HL-60 (cell line): ENCODE data around the gene TRAP1.

ENCODE experiments used
- DNase-seq, 2 experiments: peaks; one replicate each; pipeline ENCODE4 v3.0.0-alpha.2; 2010 to 2020; ENCODE audit warnings: low read depth in 1 of 2, low spot score in 1 of 2
- H3K27ac ChIP-seq: fragments of 250-450 bp; sonication (Bioruptor Pico); replicated peaks from 2 replicates; pipeline ENCODE4 v1.5.1; 2020; ENCODE audit warnings: mild to moderate bottlenecking, moderate library complexity
- H3K27me3 ChIP-seq: fragments of 250-450 bp; sonication (Bioruptor Pico); 2 replicates; pipeline ENCODE4 v1.5.1; 2021; ENCODE audit warnings: mild to moderate bottlenecking, moderate library complexity; ENCODE audit not compliant: insufficient read depth, poor library complexity, severe bottlenecking
- H3K4me3 ChIP-seq: replicated peaks from 2 replicates; pipeline ENCODE4 v1.5.1; 2011; ENCODE audit warnings: mild to moderate bottlenecking, control low read depth, low read length; ENCODE audit not compliant: insufficient read depth
- GABPA ChIP-seq: IDR thresholded peaks from 2 replicates; pipeline ENCODE4 v1.6.1; 2012; ENCODE audit warnings: low read depth
- POLR2AphosphoS5 ChIP-seq: IDR thresholded peaks from 2 replicates; pipeline ENCODE4 v1.6.1; 2012; ENCODE audit warnings: low read depth
- REST ChIP-seq: IDR thresholded peaks from 2 replicates; pipeline ENCODE4 v1.6.1; 2012; ENCODE audit warnings: low read depth; ENCODE audit not compliant: insufficient replicate concordance
- SPI1 ChIP-seq: IDR thresholded peaks from 2 replicates; pipeline ENCODE4 v1.6.1; 2012; ENCODE audit warnings: low read depth, mild to moderate bottlenecking, borderline replicate concordance
- TF ChIP-seq, protein P1 (sequence below): IDR thresholded peaks from one replicate; pipeline ENCODE4 v1.5.1; 2011; ENCODE audit warnings: low read length, control low read depth, inconsistent platforms; ENCODE audit not compliant: insufficient read depth

The TRAP1 gene

GRCh38 chr16:3695610-3696369 lies 21.5 kb downstream of the TRAP1 start:
- Histone ChIP-seq H3K27me3 (no peaks in the 10 kb centered on the region), H3K4me3 (no peak overlapping the region), H3K27ac (no peak overlapping the region)
- TF ChIP-seq POLR2AphosphoS5 (no peak), REST (no peak), GABPA (no peak), SPI1 (no peak)
- TF ChIP-seq, protein P1, sequence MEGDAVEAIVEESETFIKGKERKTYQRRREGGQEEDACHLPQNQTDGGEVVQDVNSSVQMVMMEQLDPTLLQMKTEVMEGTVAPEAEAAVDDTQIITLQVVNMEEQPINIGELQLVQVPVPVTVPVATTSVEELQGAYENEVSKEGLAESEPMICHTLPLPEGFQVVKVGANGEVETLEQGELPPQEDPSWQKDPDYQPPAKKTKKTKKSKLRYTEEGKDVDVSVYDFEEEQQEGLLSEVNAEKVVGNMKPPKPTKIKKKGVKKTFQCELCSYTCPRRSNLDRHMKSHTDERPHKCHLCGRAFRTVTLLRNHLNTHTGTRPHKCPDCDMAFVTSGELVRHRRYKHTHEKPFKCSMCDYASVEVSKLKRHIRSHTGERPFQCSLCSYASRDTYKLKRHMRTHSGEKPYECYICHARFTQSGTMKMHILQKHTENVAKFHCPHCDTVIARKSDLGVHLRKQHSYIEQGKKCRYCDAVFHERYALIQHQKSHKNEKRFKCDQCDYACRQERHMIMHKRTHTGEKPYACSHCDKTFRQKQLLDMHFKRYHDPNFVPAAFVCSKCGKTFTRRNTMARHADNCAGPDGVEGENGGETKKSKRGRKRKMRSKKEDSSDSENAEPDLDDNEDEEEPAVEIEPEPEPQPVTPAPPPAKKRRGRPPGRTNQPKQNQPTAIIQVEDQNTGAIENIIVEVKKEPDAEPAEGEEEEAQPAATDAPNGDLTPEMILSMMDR: no peak
- no peak for DNase-seq

DNA sequence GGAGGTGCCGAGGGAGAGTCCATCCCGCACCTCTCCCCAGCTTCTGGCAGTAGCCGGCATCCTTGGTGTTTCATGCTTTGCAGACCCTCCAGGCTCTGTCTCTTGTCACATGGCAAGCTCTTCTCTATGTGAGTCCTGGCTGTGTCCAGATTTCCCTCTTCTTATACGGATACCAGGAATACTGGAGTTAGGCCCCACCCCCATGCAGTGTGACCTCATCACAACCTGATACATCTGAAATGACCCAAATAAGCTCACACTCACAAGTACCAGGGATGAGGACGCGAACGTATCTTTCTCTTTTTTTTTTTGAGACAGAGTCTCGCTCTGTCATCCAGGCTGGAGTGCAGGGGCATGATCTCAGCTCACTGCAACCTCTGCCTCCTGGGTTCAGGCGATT lies 23.3 kb downstream of the TRAP1 start:
- TF ChIP-seq, protein P1: no peak
- TF ChIP-seq SPI1: no peak
- no peak for TF ChIP-seq POLR2AphosphoS5
- no peak for TF ChIP-seq GABPA
- TF ChIP-seq REST: no peak
- DNase-seq: no peak
- H3K27ac ChIP-seq: no peak overlapping the region
- H3K27me3 ChIP-seq: no peaks in the 10 kb centered on the region
- no peak overlapping the region for H3K4me3 ChIP-seq

- TF ChIP-seq GABPA (no peak), REST (no peak), POLR2AphosphoS5 (no peak), SPI1 (no peak)
- TF ChIP-seq, protein P1: no peak
- no peak overlapping the region for H3K27ac ChIP-seq
- no peak overlapping the region for H3K4me3 ChIP-seq
- no peak for DNase-seq
- H3K27me3 ChIP-seq: no peaks in the 10 kb centered on the region
Observed at GRCh38 chr16:3691761-3692160, 25.6 kb downstream of the TRAP1 start.
